IPS-18c (cell line): ENCODE measurements around the gene CYP2R1.
"Not testable (repeated sequence)": the region's sequence is repeated elsewhere in the genome, so short reads cannot be mapped to it uniquely, and the experiment has no call there.

Experiments used
- H3K4me3 ChIP-seq: 2 replicates; pipeline ENCODE4 v1.7.0; 2013; ENCODE audit warnings: low read depth, mild to moderate bottlenecking, low read length, moderate library complexity; ENCODE audit not compliant: insufficient read depth
- H3K9me3 ChIP-seq: one replicate; pipeline ENCODE4 v1.6.1; 2013; ENCODE audit warnings: mild to moderate bottlenecking, low read length, moderate library complexity; ENCODE audit not compliant: control insufficient read depth, insufficient read depth

The CYP2R1 gene

DNA sequence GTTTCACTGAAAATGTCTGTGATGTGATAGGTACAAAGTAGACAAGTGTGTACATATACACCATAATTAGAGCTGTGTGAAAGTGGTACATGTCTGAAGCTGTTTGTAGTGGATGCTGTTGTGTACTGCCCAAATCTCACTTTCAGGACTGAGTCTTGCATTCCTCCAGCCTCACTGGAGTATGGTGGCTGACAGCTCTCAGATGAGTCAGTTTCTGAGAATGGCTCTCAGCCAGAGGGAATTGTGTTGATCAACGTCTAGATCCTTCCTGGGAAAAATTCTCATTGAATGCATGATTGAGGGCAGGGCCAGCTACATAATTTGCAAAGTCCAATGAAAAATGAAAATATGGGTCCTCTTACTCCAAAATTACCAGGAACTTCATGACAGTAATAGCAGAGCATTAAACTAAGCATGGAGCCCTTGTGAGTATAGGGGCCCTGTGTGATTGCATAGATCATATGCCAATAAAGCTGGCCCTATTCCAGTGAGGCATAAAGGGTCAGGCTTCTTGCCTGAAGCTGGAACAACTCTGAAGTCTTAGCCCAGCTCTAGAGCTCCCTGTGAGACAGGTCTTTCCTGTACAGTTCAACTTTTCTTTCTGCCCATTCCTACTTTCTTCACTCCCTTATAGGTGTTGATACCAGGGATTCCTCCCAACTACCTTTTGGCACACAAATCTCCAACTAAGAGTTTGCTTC, 10.8 kb upstream of the CYP2R1 start:
- H3K4me3 ChIP-seq, result no peak overlapping the region
- peaks cover 3% of the 10 kb centered on the region for H3K9me3 ChIP-seq

DNA sequence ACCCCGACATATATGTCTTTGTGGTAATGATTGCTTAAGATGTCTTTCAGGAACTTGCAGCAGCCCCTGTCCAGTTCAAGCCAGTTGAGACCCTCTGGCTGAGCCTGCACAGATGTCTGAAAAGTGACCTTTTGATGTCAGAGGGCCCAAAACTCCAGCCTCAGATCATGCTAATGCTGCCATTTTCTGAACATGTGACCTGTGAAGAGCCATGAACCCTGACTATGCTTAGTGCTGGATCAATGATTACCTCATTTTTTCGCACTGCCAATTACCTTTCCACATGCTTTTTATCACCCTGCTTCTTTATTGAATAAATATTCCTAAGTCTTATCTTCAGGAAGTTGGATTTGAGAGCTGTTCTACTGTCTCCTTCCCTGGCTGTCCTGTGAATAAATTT, 6.9 kb upstream of the CYP2R1 start:
- Histone ChIP-seq H3K9me3 (no peaks in the 10 kb centered on the region), H3K4me3 (no peak overlapping the region)

DNA sequence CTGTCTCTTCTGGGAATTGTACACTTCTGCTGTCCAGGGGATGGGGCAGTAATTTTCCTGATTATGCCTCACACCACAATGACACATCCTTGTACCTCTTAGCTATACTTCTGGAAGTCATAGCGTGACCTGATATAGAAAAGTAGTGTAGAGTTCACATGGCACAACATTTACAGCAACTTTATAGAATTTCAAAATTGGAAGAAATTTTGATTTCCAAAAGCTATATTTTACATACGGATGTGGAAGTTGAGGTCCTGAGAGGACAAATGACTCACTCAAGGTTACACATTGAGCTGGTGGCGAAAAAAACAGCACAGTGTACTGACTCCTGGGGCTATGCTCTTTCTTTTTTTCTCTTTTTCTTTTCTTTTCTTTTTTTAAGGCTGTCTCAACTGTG, 6.3 kb upstream of the CYP2R1 start:
- no peak overlapping the region for H3K4me3 ChIP-seq
- no peaks in the 10 kb centered on the region for H3K9me3 ChIP-seq

DNA sequence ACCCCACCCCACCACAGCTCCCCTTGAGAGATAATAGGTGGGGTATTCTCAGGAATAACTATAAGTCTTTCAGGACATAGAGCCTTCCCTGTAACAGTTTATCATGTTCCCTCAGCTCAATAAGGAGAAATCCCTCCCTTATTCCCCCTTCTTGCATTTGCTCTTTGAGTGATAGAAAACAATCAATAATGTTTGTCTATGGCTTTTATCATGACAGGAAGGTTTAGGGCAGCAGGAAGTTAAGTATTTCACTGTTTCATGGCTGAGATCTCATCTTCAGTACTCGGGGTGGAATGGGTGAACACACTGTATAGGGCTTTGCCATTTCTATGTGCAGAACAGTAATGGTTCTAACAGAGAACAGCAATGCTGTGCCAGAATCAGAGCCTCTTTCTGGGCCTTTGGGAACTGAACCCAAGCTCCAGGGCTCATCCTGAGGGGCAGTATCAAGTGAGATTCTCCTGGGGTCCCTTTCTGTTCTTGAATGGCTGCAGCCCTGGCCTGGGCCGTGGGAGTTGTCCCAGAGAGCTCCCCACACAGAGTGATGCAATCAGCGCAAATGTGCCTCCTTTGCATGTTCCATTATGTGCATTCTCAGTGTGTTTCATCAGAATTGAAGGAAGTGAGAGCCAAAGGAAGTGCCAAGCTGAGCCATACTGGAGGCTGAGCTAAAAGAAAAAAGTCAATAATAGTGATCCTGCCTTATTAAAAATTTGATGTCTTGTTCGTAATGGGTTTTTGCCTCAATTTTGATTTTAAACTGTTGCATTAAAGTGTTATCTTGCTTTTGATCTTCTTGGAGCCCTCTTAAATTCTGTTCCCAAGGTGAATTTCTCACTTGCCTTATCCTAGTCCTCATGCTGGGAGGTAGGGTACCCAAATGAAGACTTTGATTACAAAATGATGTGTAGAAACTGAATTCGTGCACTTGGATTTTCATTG, 2.9 kb upstream of the CYP2R1 start:
- no peaks in the 10 kb centered on the region for H3K9me3 ChIP-seq
- no peak overlapping the region for H3K4me3 ChIP-seq

DNA sequence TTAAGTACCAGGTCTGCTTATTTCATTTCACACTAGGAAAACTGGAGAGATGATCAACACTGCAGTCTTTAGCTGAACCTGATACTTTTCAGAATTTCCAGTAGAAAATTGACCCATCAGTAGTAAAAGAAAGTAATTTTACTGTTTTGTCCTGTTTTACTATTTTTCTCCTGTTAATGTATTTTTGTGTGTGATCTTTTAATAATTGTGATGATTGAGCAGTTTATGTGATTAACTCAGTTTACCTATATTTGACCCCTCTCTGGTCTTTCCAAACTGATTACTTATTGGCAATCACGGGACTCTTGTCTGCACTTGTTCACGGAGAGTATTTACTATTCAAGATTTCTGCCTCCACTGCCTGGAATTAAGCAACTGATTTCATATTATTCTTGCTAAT, 546 bp upstream of the CYP2R1 start:
- H3K9me3 ChIP-seq, result no peaks in the 10 kb centered on the region
- peak overlapping the region; percentile 40 for H3K4me3 ChIP-seq

DNA sequence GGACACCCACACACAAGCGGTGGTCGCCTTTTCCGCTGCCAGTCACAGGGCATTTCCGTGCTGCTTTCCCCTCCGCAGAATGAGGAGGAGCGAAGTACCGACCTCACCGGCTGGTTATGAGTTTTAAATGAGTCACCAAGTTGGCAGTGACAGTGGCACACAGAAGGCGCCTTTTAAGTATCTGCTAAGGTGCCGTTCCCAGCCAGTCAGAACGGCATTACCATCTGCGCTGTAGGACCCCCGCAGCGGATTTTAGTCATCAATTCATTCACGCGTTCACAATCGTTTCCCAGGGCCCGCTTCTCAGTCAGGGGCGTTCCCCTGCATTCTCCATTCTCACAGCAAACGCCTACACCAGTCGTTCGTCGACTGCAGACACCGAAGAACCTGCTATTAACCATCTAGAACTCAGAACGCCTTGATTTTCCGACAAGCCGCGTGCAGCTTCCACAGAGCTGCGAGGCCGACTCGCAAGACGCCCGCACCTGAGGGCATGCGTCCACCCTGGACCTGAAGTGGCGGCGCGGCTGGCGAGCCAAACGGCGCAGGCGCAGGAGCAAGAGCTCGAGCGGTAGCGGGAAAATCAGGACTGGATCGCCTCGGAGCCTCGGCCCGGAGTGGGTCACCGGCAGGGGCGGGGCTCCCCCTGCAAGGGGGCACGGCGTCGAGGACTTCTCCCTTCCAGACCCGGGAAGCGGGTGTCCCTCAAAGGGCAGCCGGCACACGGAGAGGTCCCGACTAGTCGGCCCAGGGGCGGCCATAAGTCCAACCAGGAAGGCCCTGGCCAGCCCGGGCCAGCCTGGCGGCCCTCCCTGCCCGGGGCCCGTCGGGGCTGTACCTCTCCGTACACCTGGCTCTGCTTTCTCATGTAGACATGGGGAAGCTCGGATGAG, 642 bp downstream of the CYP2R1 start:
- no peaks in the 10 kb centered on the region for H3K9me3 ChIP-seq
- H3K4me3 ChIP-seq, result peak overlapping the region; percentile 74

DNA sequence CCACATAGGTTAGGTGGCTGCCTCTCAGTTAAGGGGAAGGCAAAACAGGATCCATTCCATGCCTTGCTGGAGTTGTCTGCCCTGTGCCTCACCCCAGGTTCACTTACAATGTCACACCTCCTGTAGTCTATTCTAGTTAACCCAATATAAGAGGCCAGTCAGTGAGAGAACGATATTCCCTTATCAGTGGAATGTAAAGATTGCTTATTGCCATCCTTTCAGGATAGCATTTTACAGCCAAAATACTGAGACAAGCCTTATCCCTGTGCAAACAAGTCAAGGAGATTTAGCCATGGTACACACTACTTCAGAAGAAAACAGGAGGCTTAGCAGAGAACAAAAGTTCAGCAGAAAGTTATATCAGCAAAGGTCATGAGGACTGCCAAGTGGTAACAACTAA, 5.5 kb downstream of the CYP2R1 start:
- Histone ChIP-seq H3K4me3 (no peak overlapping the region), H3K9me3 (no peaks in the 10 kb centered on the region)

DNA sequence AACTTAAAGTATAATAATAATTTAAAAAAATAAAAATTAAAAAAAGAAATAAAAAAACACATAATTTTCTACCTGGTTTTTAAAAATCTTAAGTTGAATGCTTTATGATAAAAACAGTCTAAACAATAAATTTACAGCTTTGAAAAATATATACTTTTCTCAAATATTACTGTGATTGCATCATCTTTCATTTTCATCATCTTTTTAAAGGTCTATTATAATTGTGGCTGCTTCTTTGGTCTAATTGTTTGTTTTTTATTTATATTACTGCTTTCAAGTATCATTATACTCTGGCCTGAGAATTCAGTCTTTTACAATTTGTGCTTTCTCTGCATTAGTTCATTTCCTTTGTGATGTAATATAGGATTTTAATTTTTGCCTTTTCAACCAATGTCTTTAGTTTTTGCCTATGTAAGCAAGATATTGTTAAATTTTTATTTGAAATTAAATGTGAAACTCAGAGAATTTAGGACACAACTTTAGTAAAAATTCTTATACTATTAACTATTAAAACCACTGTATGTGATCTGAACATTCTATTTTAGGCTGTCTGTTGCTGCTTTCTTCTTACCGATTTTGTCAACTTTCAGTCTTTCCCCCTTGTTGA, 7.3 kb downstream of the CYP2R1 start:
- Histone ChIP-seq H3K9me3 (no peaks in the 10 kb centered on the region), H3K4me3 (no peak overlapping the region)

DNA sequence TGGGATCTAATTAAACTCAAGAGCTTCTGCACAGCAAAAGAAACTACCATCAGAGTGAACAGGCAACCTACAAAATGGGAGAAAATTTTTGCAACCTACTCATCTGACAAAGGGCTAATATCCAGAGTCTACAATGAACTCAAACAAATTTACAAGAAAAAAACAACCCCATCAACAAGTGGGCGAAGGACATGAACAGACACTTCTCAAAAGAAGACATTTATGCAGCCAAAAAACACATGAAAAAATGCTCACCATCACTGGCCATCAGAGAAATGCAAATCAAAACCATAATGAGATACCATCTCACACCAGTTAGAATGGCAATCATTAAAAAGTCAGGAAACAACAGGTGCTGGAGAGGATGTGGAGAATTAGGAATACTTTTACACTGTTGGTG, 8.3 kb downstream of the CYP2R1 start:
- not testable (repeated sequence) for H3K4me3 ChIP-seq, H3K9me3 ChIP-seq

DNA sequence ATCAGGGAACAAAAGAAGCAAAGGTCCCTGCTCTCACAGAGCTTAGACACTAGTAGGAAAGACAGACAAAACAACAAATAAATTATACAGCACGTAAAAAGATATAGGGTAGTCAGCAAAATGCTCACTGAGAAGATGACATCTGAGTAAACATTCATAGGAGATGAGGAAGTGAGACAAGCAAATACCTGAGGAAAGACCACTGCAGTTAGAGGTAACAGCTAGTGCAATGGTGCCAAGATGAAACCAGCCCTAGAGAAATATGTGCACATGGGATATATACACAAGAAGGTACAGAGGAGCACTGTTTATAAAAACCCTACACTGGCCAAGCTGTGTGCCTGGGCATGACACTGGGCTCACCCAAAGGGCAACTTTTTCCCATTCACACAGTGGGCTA, 9.8 kb downstream of the CYP2R1 start:
- no peaks in the 10 kb centered on the region for H3K9me3 ChIP-seq

DNA sequence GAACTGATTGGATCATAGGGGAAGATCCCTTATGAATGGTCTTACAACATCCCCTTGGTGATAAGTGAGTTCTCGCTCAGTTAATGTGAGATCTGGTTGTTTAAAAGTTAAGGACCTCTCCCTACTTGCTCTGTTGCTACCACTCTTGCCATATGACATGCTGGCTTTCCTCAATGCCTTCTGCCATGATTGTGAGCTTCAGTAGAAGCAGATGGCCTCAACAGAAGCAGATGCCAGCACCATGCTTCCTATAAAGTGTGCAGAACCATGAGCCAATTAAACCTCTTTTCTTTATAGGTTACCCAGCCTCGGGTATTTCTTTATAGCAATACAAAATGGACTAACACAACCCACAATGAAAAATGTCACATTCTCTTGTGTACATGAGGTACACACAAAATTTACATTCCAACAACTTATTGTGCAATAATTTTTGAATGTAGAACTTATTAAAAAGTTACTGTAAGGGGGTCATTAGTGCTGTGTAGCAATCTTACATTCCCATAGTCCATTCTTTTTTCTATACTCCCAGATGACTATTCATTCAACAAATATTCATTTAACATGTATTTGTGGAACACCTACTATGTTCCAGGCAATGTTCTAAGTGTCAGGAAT, 10.3 kb downstream of the CYP2R1 start:
- H3K4me3 ChIP-seq, result no peak overlapping the region
- H3K9me3 ChIP-seq, result no peaks in the 10 kb centered on the region

More for the DNA sequence above, 9.8 kb downstream of the CYP2R1 start:
- H3K4me3 ChIP-seq, result no peak overlapping the region

DNA sequence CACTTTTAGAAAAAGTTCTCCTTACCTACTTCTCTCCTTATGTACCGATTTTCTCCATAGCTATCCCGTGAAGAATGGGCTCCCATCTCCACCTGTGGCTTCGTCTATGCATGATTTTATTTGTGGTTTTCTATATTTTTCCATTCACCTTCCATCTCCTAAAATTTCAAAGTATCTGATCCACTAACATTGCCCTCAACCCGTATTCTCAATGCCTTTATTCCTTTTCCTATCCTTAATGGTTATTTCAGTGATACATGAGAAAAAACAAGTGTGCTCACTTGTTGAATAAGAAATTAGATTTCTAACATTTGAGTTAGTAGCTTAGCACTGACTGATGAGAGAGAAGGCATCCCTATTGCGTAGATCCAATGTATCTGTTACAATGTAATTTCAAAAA, 16.9 kb downstream of the CYP2R1 start:
- no peak overlapping the region for H3K4me3 ChIP-seq
- H3K9me3 ChIP-seq, result no peaks in the 10 kb centered on the region

DNA sequence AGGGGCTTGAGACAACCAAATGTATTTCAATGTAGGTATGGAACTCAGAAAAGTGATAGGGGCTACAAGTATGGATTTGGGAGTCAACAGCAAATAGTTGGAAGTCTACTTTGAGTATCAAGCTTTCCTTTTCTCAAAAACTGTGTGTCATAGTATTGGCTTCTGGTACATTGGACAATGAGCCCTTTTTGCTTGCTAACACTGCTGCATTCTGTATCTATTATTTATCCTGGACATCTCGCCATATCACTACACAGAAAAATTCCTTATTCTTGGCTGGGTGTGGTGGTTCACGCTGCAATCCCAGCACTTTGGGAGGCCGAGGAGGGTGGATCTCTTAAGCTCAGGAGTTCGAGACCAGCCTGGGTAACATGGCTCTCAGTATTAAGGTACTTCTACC, 18.4 kb downstream of the CYP2R1 start:
- Histone ChIP-seq H3K4me3 (no peak overlapping the region), H3K9me3 (no peaks in the 10 kb centered on the region)

DNA sequence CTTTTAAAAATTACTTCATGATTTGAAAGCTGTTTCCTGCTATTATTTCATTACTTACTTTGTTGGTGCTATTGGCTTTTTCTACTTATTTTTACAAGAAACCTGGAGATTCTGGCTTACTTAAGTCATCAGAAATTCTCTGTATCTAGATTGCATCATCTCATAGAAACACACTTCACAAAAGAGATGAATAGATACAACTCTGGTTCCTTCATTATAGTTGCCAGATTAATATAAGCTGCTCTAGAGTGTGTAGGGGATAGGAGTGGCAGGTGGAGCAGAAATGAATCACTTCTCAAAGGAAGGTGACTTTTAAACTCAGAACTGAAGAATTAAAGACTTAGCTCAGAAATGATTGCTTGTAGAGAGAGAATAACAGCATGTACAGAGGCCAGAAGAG, 20.0 kb downstream of the CYP2R1 start:
- no peaks in the 10 kb centered on the region for H3K9me3 ChIP-seq
- no peak overlapping the region for H3K4me3 ChIP-seq

DNA sequence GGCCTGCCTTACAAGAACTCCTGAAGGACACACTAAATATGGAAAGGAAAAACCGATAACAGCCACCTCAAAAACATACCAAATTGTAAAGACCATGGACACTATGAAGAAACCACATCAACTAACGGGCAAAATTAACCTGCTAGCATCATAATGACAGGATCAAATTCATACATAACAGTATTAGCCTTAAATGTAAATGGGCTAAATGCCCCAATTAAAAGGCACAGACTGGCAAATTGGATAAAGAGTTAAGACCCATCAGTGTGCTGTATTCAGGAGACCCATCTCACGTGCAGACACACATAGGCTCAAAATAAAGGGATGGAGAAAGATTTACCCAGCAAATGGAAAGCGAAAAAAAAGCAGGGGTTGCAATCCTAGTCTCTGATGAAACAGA, 28.3 kb downstream of the CYP2R1 start:
- not testable (repeated sequence) for H3K9me3 ChIP-seq, H3K4me3 ChIP-seq

DNA sequence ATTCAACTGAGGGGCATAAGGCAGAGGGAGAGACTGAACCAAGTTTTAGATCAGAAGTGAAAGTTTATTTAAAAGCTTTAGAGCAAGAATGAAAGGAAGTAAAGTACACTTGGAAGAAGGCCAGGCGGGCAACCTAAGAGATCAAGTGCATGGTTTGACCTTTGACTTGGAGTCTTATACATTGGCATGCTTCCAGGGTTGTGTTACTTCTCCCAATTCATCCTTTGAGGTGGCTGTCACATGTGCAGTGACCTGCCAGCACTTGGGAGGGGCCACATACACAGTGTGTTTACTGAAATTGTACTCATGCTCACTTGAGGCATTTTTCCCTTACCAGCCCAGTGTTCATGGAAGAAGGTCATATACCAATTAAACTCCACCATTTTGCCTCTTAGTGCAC, 30.4 kb downstream of the CYP2R1 start:
- no peaks in the 10 kb centered on the region for H3K9me3 ChIP-seq
- H3K4me3 ChIP-seq, result no peak overlapping the region

DNA sequence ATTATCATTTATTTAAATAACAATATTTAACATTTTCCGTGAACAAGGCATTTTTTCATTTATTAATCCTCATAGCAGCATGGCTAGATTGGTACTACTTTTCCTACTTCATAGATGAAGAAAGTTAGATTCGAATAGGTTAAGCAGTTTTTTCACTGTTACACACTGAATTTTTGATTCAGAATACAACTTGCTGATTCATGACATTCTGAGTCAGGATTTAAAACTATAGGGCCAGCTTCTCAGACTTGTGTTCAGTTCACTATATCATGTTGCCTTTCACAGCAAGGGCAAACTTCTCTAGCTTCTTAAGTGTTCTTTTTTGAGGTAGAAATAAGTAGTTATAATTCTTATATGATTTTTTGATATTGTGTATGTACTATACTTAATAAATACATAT, 31.5 kb downstream of the CYP2R1 start:
- Histone ChIP-seq H3K9me3 (no peaks in the 10 kb centered on the region), H3K4me3 (no peak overlapping the region)
